HepG2 (cell line): ENCODE measurements around the gene AGBL2. TPM values are rescaled to one million over a fixed set of nuclear protein-coding genes. Genes with fewer than 3 reads are reported as not detected.
A peak's percentile ranks its signal among the peaks of the same experiment; 100 is the strongest.

ENCODE experiments used
- ATF7 ChIP-seq, 2 experiments: fragments of 450-650 bp in 1 of 2; sonication (generic) in 1 of 2; formaldehyde crosslinking in 1 of 2; IDR thresholded peaks; 2 replicates each; pipeline versions ENCODE4 v1.4.0 to v1.6.1; 2016 to 2020; ENCODE audit warnings: antibody characterized with exemption in 1 of 2, mild to moderate bottlenecking in 1 of 2, missing genetic modification reagents in 1 of 2
- EHMT2 ChIP-seq: fragments of 200-600 bp; sonication (generic); IDR thresholded peaks from 2 replicates; pipeline ENCODE4 v1.7.0; 2017; ENCODE audit warnings: antibody characterized with exemption, low read depth, low read length, borderline replicate concordance
- HCFC1 ChIP-seq: fragments of 150-350 bp; IDR thresholded peaks from 2 replicates; pipeline ENCODE4 v1.6.1; 2014; ENCODE audit warnings: low read depth, low read length
- HOXA3 ChIP-seq: sonication (generic); formaldehyde crosslinking; IDR thresholded peaks from 2 replicates; pipeline ENCODE4 v1.5.0; 2020; ENCODE audit warnings: missing genetic modification reagents
- NKX3-1 ChIP-seq: sonication (generic); formaldehyde crosslinking; IDR thresholded peaks from 2 replicates; pipeline ENCODE4 v1.5.0; 2020; ENCODE audit warnings: missing genetic modification reagents
- RFXANK ChIP-seq: IDR thresholded peaks from 2 replicates; pipeline ENCODE4 v1.6.1; 2016
- SALL1 ChIP-seq: sonication (generic); formaldehyde crosslinking; IDR thresholded peaks from 2 replicates; pipeline ENCODE4 v1.8.0; 2022; ENCODE audit warnings: mild to moderate bottlenecking, missing genetic modification reagents
- SMAD3 ChIP-seq: sonication (generic); formaldehyde crosslinking; IDR thresholded peaks from 2 replicates; pipeline ENCODE4 v1.4.0; 2020; ENCODE audit warnings: missing genetic modification reagents
- SPEN ChIP-seq: sonication (generic); formaldehyde crosslinking; IDR thresholded peaks from 2 replicates; pipeline ENCODE4 v1.5.1; 2020; ENCODE audit warnings: low read depth, mild to moderate bottlenecking, missing genetic modification reagents
- ZBTB38 ChIP-seq: sonication (generic); formaldehyde crosslinking; IDR thresholded peaks from 2 replicates; pipeline ENCODE4 v1.5.1; 2020; ENCODE audit warnings: mild to moderate bottlenecking, missing genetic modification reagents
- ZBTB7A ChIP-seq: sonication (generic); formaldehyde crosslinking; IDR thresholded peaks from 2 replicates; pipeline ENCODE4 v1.8.0; 2022; ENCODE audit warnings: mild to moderate bottlenecking, missing genetic modification reagents
- ZNF143 ChIP-seq: sonication (generic); formaldehyde crosslinking; IDR thresholded peaks from 2 replicates; pipeline ENCODE4 v1.4.0; 2020; ENCODE audit warnings: missing genetic modification reagents
- ZNF737 ChIP-seq: sonication (generic); formaldehyde crosslinking; IDR thresholded peaks from 2 replicates; pipeline ENCODE4 v1.5.0; 2020; ENCODE audit warnings: missing genetic modification reagents, mild to moderate bottlenecking, borderline replicate concordance
- ZNF777 ChIP-seq: sonication (generic); formaldehyde crosslinking; IDR thresholded peaks from 2 replicates; pipeline ENCODE4 v1.4.0; 2020; ENCODE audit warnings: missing genetic modification reagents
- ZNF879 ChIP-seq: sonication (generic); formaldehyde crosslinking; IDR thresholded peaks from 2 replicates; pipeline ENCODE4 v1.8.1; 2023; ENCODE audit warnings: missing genetic modification reagents
- polyA plus RNA-seq, 8 experiments: library from polyadenylated mRNA; depleted of rRNA in 3 of 8; stranded (reverse) in 7 of 8; unstranded in 1 of 8; fragments of >200 nt; fragmentation: Illumina TruSeq in 4 of 8; extraction: Trizol in 4 of 8; gene quantifications; 2 replicates each; pipeline versions ENCODE4 v1.2.1 to v1.2.3, GENCODE V29; 2011 to 2016; ENCODE audit warnings: low read depth in 4 of 8, missing spikeins in 1 of 8, mixed read lengths in 1 of 8; ENCODE audit not compliant: insufficient read depth in 1 of 8
- total RNA-seq, 5 experiments: library from RNA; depleted of rRNA; stranded (reverse); fragments of >200 nt; fragmentation: Illumina TruSeq; extraction: Trizol; gene quantifications; 2 replicates each; pipeline ENCODE4 v1.2.3, GENCODE V29; 2016; ENCODE audit warnings: low read depth in 1 of 5
- TF ChIP-seq, protein P1 (sequence below): sonication (generic); formaldehyde crosslinking; IDR thresholded peaks from 2 replicates; pipeline ENCODE4 v1.5.1; 2020; ENCODE audit warnings: mild to moderate bottlenecking, missing genetic modification reagents, moderate library complexity
- TF ChIP-seq, protein P2 (sequence below): sonication (generic); formaldehyde crosslinking; IDR thresholded peaks from 2 replicates; pipeline ENCODE4 v1.8.0; 2022; ENCODE audit warnings: missing genetic modification reagents, mild to moderate bottlenecking, inconsistent platforms, borderline replicate concordance
- TF ChIP-seq, protein P3 (sequence below): sonication (generic); formaldehyde crosslinking; IDR thresholded peaks from 2 replicates; pipeline ENCODE4 v1.9.0; 2022; ENCODE audit warnings: low read depth, missing genetic modification reagents
- TF ChIP-seq, protein P4 (sequence below): sonication (generic); formaldehyde crosslinking; IDR thresholded peaks from 2 replicates; pipeline ENCODE4 v1.4.0; 2020; ENCODE audit warnings: mild to moderate bottlenecking, low read depth, missing genetic modification reagents

The AGBL2 gene
- total and polyA plus RNA-seq, 2 of the 13 experiments (the other 11 are each of a cell fraction or from before 2014, with no cell fraction given) = 1.6 to 5.7 TPM

DNA sequence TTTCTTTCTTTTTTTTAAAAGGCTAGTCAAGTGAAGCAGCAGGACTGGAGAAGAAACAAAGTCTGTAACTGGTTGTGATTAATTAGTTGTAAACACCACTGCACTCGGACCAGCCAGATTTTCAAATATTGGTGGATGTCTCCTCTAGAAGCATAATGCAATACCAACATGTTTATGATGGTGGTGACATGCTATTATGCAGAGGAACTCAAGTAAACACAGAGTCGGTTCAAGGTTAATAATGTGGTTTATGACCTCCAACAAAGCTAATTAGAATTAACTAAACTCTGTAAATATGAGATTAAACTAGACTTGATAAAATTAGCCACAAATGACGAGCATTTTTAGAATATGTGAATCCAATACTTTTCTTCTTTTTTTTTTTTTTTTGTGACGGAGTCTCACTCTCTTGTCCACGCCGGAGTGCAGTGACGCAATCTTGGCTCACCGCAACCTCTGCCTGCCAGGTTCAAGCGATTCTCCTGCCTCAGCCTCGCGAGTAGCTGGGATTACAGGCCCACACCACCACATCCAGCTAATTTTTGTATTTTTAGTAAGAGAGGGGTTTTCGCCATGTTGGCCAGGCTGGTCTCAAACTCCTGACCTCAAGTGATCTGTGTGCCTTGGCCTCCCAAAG is 11.8 kb upstream of the AGBL2 start (continued):
- TF ChIP-seq SPEN (no peak), ZNF777 (CRISPR knock-in tag) (no peak), HOXA3 (CRISPR knock-in tag) (peak; percentile 77), ZBTB38 (CRISPR knock-in tag) (peak; percentile 99), EHMT2 (no peak), ZNF879 (no peak), ZBTB7A (no peak), RFXANK (CRISPR knock-in tag) (no peak), SMAD3 (CRISPR knock-in tag) (no peak), ZNF143 (CRISPR knock-in tag) (no peak), ZNF737 (CRISPR knock-in tag) (no peak), HCFC1 (no peak), SALL1 (CRISPR knock-in tag) (0 out of 2 replicates have a peak, but pooled peaks have one; percentile 45), ATF7 (IDR thresholded peaks at IDR 0.05) (no peak), ATF7 (CRISPR knock-in tag; IDR thresholded peaks at IDR 0.05) (no peak), NKX3-1 (CRISPR knock-in tag) (no peak)
- TF ChIP-seq, protein P1, sequence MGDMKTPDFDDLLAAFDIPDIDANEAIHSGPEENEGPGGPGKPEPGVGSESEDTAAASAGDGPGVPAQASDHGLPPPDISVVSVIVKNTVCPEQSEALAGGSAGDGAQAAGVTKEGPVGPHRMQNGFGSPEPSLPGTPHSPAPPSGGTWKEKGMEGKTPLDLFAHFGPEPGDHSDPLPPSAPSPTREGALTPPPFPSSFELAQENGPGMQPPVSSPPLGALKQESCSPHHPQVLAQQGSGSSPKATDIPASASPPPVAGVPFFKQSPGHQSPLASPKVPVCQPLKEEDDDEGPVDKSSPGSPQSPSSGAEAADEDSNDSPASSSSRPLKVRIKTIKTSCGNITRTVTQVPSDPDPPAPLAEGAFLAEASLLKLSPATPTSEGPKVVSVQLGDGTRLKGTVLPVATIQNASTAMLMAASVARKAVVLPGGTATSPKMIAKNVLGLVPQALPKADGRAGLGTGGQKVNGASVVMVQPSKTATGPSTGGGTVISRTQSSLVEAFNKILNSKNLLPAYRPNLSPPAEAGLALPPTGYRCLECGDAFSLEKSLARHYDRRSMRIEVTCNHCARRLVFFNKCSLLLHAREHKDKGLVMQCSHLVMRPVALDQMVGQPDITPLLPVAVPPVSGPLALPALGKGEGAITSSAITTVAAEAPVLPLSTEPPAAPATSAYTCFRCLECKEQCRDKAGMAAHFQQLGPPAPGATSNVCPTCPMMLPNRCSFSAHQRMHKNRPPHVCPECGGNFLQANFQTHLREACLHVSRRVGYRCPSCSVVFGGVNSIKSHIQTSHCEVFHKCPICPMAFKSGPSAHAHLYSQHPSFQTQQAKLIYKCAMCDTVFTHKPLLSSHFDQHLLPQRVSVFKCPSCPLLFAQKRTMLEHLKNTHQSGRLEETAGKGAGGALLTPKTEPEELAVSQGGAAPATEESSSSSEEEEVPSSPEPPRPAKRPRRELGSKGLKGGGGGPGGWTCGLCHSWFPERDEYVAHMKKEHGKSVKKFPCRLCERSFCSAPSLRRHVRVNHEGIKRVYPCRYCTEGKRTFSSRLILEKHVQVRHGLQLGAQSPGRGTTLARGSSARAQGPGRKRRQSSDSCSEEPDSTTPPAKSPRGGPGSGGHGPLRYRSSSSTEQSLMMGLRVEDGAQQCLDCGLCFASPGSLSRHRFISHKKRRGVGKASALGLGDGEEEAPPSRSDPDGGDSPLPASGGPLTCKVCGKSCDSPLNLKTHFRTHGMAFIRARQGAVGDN (CRISPR knock-in tag) = peak; percentile 40
- TF ChIP-seq, protein P2, sequence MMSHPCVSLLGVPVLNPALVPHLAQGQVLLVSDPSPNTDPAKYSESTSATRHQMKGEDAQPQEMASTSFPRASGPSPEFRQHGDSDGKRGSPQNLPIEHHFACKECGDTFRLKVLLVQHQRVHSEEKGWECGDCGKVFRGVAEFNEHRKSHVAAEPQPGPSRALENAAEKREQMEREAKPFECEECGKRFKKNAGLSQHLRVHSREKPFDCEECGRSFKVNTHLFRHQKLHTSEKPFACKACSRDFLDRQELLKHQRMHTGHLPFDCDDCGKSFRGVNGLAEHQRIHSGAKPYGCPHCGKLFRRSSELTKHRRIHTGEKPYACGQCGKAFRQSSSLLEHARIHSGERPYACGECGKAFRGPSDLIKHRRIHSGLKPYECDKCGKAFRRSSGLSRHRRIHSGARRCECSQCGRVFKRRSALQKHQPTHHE (CRISPR knock-in tag) = no peak
- TF ChIP-seq, protein P3, sequence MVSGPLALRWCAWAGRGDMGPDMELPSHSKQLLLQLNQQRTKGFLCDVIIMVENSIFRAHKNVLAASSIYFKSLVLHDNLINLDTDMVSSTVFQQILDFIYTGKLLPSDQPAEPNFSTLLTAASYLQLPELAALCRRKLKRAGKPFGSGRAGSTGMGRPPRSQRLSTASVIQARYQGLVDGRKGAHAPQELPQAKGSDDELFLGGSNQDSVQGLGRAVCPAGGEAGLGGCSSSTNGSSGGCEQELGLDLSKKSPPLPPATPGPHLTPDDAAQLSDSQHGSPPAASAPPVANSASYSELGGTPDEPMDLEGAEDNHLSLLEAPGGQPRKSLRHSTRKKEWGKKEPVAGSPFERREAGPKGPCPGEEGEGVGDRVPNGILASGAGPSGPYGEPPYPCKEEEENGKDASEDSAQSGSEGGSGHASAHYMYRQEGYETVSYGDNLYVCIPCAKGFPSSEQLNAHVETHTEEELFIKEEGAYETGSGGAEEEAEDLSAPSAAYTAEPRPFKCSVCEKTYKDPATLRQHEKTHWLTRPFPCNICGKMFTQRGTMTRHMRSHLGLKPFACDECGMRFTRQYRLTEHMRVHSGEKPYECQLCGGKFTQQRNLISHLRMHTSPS (CRISPR knock-in tag) = no peak
- TF ChIP-seq, protein P4, sequence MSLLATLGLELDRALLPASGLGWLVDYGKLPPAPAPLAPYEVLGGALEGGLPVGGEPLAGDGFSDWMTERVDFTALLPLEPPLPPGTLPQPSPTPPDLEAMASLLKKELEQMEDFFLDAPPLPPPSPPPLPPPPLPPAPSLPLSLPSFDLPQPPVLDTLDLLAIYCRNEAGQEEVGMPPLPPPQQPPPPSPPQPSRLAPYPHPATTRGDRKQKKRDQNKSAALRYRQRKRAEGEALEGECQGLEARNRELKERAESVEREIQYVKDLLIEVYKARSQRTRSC (CRISPR knock-in tag) = no peak
